OCI-LY7 (cell line): ENCODE measurements around the gene GATA3. TPM values are rescaled to one million over a fixed set of nuclear protein-coding genes. Genes with fewer than 3 reads are reported as not detected.

Experiments used
- BruUV-seq: library from RNA; stranded (reverse); fragments of 400-500 nt; replicated peaks from 2 replicates; lab custom pipeline; 2021; lab: Mats Ljungman, UMichigan
- CTCF ChIA-PET: fragments of 300-600 bp; sonication (Branson Sonifier 250); formaldehyde crosslinking; loops from one replicate; lab custom pipeline; 2022; ENCODE audit warnings: antibody characterized with exemption; ENCODE audit not compliant: unreplicated experiment; lab: Charles Lee
- POLR2A ChIA-PET: fragments of 300-600 bp; sonication (Branson Sonifier 250); formaldehyde crosslinking; loops from one replicate; lab custom pipeline; 2022; ENCODE audit warnings: antibody characterized with exemption; lab: Charles Lee
- DNase-seq: peaks from one replicate; pipeline ENCODE4 v3.0.0-alpha.2; 2015; ENCODE audit warnings: low spot score
- H2AFZ ChIP-seq: fragments of 200-600 bp; sonication (generic), shearing (Covaris generic); 2 replicates; pipeline ENCODE4 v1.6.1; 2014; ENCODE audit warnings: mild to moderate bottlenecking, antibody characterized with exemption, low read length, moderate library complexity
- H3K27ac ChIP-seq: fragments of 200-600 bp; sonication (generic); 2 replicates; pipeline ENCODE4 v1.5.1; 2014; ENCODE audit warnings: mixed run types, low read depth, mild to moderate bottlenecking, moderate library complexity, low read length, inconsistent platforms; ENCODE audit not compliant: poor library complexity, severe bottlenecking
- H3K36me3 ChIP-seq: fragments of 200-600 bp; sonication (generic); 2 replicates; pipeline ENCODE4 v1.6.1; 2014; ENCODE audit warnings: mild to moderate bottlenecking, antibody characterized with exemption, low read length, moderate library complexity, mixed read lengths; ENCODE audit not compliant: insufficient read depth
- H3K4me1 ChIP-seq: fragments of 200-600 bp; sonication (generic); 2 replicates; pipeline ENCODE4 v1.5.1; 2014; ENCODE audit warnings: mild to moderate bottlenecking, low read length; ENCODE audit not compliant: insufficient read depth, poor library complexity, severe bottlenecking
- H3K4me2 ChIP-seq: fragments of 200-600 bp; sonication (generic); 2 replicates; pipeline ENCODE4 v1.6.1; 2014; ENCODE audit warnings: mild to moderate bottlenecking, low read length
- H3K4me3 ChIP-seq: fragments of 200-600 bp; sonication (generic); 2 replicates; pipeline ENCODE4 v1.5.1; 2014; ENCODE audit warnings: mild to moderate bottlenecking, low read depth, low read length; ENCODE audit not compliant: poor library complexity, severe bottlenecking
- H3K79me2 ChIP-seq: fragments of 200-600 bp; sonication (generic); 2 replicates; pipeline ENCODE4 v1.6.1; 2016; ENCODE audit warnings: low read depth, mild to moderate bottlenecking, low read length, moderate library complexity, mixed read lengths; ENCODE audit not compliant: insufficient read depth
- H3K9me2 ChIP-seq: fragments of 200-600 bp; sonication (generic); 2 replicates; pipeline ENCODE4 v1.6.1; 2016; ENCODE audit warnings: mild to moderate bottlenecking, low read length, mixed read lengths; ENCODE audit not compliant: insufficient read depth
- H3K9me3 ChIP-seq: fragments of 200-600 bp; sonication (generic); 2 replicates; pipeline ENCODE4 v1.6.1; 2014; ENCODE audit warnings: mild to moderate bottlenecking, mixed run types, low read length, mixed read lengths
- H4K20me1 ChIP-seq: fragments of 200-600 bp; sonication (generic); 2 replicates; pipeline ENCODE4 v1.6.1; 2014; ENCODE audit warnings: mild to moderate bottlenecking, antibody characterized with exemption, low read length, moderate library complexity, mixed read lengths; ENCODE audit not compliant: insufficient read depth
- CTCF ChIP-seq: fragments of 200-600 bp; sonication (generic); conservative IDR thresholded peaks from 2 replicates; pipeline ENCODE4 v1.5.1; 2014; ENCODE audit warnings: mild to moderate bottlenecking, antibody characterized with exemption, low read length, moderate library complexity, mixed read lengths
- EZH2phosphoT487 ChIP-seq: fragments of 200-600 bp; sonication (generic); IDR thresholded peaks from 2 replicates; pipeline ENCODE4 v1.6.1; 2018; ENCODE audit warnings: low read depth, borderline replicate concordance, mild to moderate bottlenecking, mixed run types, antibody characterized with exemption, low read length, moderate library complexity, mixed read lengths
- intact Hi-C: fragments of 100-400 bp; cut with micrococcal nuclease; formaldehyde crosslinking; loops from one replicate; pipeline ENCODE4 v1.10.0; 2022; ENCODE audit not compliant: unreplicated experiment
- total RNA-seq, 2 experiments: library from RNA; depleted of rRNA in 1 of 2; stranded (reverse); fragments of >200 nt in 1 of 2; shearing (Covaris generic) in 1 of 2; gene quantifications; 2 replicates each; pipeline ENCODE4 v1.2.3, GENCODE V29; 2014 to 2022

The GATA3 gene
- total RNA-seq, 2 experiments from 2014 or later: not detected

- Histone ChIP-seq H3K9me3 (no peaks in the 10 kb centered on the region), H3K9me2 (no peaks in the 10 kb centered on the region), H4K20me1 (no peaks in the 10 kb centered on the region), H2AFZ (no peak overlapping the region), H3K4me2 (no peak overlapping the region), H3K36me3 (no peaks in the 10 kb centered on the region), H3K27ac (no peak overlapping the region), H3K4me1 (no peaks in the 10 kb centered on the region), H3K4me3 (no peak overlapping the region), H3K79me2 (no peaks in the 10 kb centered on the region)
- TF ChIP-seq CTCF: no peak
- DNase-seq: no peak
- no TSS peak for BruUV-seq
- ChIA-PET POLR2A (no interaction called here), CTCF (no interaction called here)
- intact Hi-C loops: no loop called here
Measured at GRCh38 chr10:8100366-8100765, 45.9 kb downstream of the GATA3 start.

DNA sequence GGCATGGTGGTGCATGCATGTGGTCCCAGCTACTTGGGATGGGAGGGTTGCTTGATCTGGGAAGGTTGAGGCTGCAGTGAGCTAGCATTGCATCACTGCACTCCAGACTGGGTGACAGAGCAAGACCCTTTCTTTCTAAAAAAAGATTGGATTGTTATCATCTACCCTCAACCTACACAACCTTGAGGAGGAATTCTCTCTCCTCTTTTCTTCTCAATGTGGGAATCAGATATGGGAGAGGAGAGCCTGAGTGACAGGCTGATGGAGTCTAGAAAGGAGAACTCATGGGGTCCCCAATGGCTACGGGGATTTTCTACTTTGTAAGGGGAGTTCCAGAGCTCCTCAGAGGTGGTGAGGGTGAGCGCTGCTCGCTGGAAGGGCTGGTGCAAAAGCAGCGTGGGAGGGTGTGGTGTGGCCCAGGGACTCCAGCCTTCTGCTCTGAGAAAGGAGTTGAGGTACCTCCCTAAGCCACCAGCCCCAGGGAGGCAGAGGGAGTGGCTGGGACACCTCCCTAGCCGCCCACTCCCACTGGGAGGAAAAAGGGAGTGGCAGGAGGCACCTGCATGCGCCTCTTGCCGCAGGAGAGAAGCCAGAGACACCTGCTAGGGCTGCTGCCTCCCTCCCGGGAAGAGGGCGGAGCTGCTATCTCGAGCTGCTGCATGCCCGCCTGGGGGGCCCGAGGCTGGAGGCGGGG lies 48.4 kb downstream of the GATA3 start:
- H3K4me3 ChIP-seq: no peak overlapping the region
- H2AFZ ChIP-seq: no peak overlapping the region
- ChIA-PET CTCF (no interaction called here), POLR2A (interaction anchor here (0.6 to 0.7 kb wide), 2 partner anchors 11 to 495 kb away, joined by 3 read pairs; no protein-coding TSS in a partner anchor)
- no peaks in the 10 kb centered on the region for H3K36me3 ChIP-seq
- no peak for DNase-seq
- no peak for TF ChIP-seq EZH2phosphoT487
- no peak for TF ChIP-seq CTCF
- no TSS peak for BruUV-seq
- no peaks in the 10 kb centered on the region for H3K4me1 ChIP-seq
- no peak overlapping the region for H3K27ac ChIP-seq
- no peaks in the 10 kb centered on the region for H4K20me1 ChIP-seq
- no peaks in the 10 kb centered on the region for H3K79me2 ChIP-seq
- no peaks in the 10 kb centered on the region for H3K9me2 ChIP-seq
- H3K4me2 ChIP-seq: no peak overlapping the region
- H3K9me3 ChIP-seq: no peaks in the 10 kb centered on the region
- intact Hi-C loops: no loop called here

DNA sequence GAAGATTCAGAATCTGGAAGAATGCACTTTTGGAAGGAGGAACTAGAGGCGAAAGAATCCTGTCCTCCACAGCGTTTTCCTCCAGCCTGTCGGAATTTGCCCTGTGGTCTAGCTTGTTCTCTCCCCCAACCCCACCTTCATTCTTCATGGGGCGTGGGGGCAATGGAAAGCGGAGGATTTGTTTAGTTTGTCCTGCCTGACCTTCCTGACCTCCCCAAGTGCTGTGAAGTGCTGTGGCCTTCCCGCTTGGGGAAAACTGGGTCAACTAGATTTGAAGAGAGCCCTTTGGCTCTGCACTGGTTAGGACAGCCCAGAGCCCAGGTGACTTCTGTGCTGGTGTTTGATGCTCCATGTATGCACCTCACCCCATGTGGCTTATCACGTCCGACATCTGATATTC lies 49.1 kb downstream of the GATA3 start:
- BruUV-seq: no TSS peak
- CTCF ChIA-PET: no interaction called here
- Histone ChIP-seq H3K27ac (no peak overlapping the region), H4K20me1 (no peaks in the 10 kb centered on the region), H3K9me2 (no peaks in the 10 kb centered on the region), H3K36me3 (no peaks in the 10 kb centered on the region), H2AFZ (no peak overlapping the region), H3K4me2 (no peak overlapping the region), H3K4me1 (no peaks in the 10 kb centered on the region), H3K9me3 (no peaks in the 10 kb centered on the region), H3K79me2 (no peaks in the 10 kb centered on the region), H3K4me3 (no peak overlapping the region)
- POLR2A ChIA-PET: interaction anchor here (0.7 kb wide), 1 partner anchor 29 kb away, joined by 4 read pairs; no protein-coding TSS in a partner anchor
- intact Hi-C loops: no loop called here
- TF ChIP-seq CTCF (no peak), EZH2phosphoT487 (no peak)
- DNase-seq: no peak
